ENCODE results near the gene WDR62. TPM values are rescaled to one million over a fixed set of nuclear protein-coding genes. Genes with fewer than 3 reads are reported as not detected.

Gene WDR62
- total RNA-seq, 4 donors from 2014 or later, result 2.4 to 5.8 TPM; not detected in 2

- Histone ChIP-seq H3K4me1 (no peaks in the 10 kb centered on the region), H3K9me3 (no peaks in the 10 kb centered on the region), H3K36me3 (no peaks in the 10 kb centered on the region), H3K4me3 (no peak overlapping the region), H3K27me3 (no peaks in the 10 kb centered on the region), H3K27ac (no peak overlapping the region)
- intact Hi-C loops (cut with DNase I; ENCODE audit: low total_unique reads), result no loop called here
- no peak for DNase-seq
- TF ChIP-seq POLR2A (IDR thresholded peaks at IDR 0.05), result no peak
- TF ChIP-seq, protein P1, sequence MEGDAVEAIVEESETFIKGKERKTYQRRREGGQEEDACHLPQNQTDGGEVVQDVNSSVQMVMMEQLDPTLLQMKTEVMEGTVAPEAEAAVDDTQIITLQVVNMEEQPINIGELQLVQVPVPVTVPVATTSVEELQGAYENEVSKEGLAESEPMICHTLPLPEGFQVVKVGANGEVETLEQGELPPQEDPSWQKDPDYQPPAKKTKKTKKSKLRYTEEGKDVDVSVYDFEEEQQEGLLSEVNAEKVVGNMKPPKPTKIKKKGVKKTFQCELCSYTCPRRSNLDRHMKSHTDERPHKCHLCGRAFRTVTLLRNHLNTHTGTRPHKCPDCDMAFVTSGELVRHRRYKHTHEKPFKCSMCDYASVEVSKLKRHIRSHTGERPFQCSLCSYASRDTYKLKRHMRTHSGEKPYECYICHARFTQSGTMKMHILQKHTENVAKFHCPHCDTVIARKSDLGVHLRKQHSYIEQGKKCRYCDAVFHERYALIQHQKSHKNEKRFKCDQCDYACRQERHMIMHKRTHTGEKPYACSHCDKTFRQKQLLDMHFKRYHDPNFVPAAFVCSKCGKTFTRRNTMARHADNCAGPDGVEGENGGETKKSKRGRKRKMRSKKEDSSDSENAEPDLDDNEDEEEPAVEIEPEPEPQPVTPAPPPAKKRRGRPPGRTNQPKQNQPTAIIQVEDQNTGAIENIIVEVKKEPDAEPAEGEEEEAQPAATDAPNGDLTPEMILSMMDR (IDR thresholded peaks at IDR 0.05), result no peak
Measured at GRCh38 chr19:36081385-36081784, 26.7 kb downstream of the WDR62 start.

DNA sequence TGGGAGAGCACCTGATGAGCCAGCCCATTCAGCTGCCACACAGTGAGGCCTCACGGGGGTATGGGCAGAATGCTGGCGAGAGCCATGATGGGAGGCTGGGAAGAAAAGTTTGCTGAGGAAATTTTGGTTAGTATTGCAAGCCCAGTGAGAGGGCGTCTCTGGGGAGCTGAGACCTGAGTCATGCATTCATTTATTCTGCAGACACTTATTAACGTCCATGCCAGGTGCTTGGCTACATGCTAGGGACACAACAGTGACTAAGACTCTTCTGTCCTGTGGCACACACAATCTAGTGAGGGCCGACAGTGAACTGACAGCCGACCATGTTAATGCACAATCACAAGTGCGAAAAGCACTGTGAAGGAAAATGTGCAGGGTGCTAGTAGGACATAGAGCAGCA lies 27.2 kb downstream of the WDR62 start:
- intact Hi-C loops (cut with DNase I; ENCODE audit: low total_unique reads), result no loop called here
- H3K4me3 ChIP-seq, result no peak overlapping the region
- H3K4me1 ChIP-seq, result no peaks in the 10 kb centered on the region

DNA sequence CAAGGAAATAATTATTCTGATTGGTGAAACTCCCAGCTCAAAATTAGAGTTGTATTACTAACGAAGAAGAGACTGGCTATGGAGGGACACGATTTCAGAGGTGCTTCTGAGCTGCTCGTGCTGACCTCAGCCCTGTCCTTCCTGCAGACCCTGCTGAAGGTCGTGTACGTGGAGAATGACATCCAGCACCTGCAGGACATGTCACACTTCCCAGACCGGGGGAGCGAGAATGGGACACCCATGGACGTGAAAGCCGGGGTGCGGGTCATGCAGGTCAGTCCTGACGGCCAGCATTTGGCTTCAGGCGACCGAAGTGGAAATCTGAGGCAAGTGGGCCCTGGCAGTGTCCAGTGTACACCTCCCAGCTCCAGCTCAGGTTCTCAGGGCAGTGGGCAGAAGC lies 28.2 kb downstream of the WDR62 start:
- TF ChIP-seq POLR2A (IDR thresholded peaks at IDR 0.05), result no peak
- TF ChIP-seq, protein P1 (IDR thresholded peaks at IDR 0.05), result no peak
- no peaks in the 10 kb centered on the region for H3K9me3 ChIP-seq
- no peaks in the 10 kb centered on the region for H3K4me1 ChIP-seq
- no peak overlapping the region for H3K4me3 ChIP-seq
- DNase-seq, result no peak
- H3K36me3 ChIP-seq, result no peaks in the 10 kb centered on the region
- no peak overlapping the region for H3K27ac ChIP-seq
- H3K27me3 ChIP-seq, result no peaks in the 10 kb centered on the region
- intact Hi-C loops (cut with DNase I; ENCODE audit: low total_unique reads), result no loop called here

More for the DNA sequence above, 27.2 kb downstream of the WDR62 start:
- Histone ChIP-seq H3K9me3 (no peaks in the 10 kb centered on the region), H3K27me3 (no peaks in the 10 kb centered on the region), H3K27ac (no peak overlapping the region), H3K36me3 (no peaks in the 10 kb centered on the region)
- DNase-seq, result no peak
- TF ChIP-seq POLR2A (IDR thresholded peaks at IDR 0.05), result no peak
- TF ChIP-seq, protein P1 (IDR thresholded peaks at IDR 0.05), result no peak

GRCh38 chr19:36084231-36085009 lies 29.7 kb downstream of the WDR62 start:
- intact Hi-C loops (cut with DNase I; ENCODE audit: low total_unique reads), result no loop called here
- H3K4me3 ChIP-seq, result no peak overlapping the region
- DNase-seq, result no peak

GRCh38 chr19:36086326-36086725 lies 31.6 kb downstream of the WDR62 start:
- H3K27me3 ChIP-seq, result no peaks in the 10 kb centered on the region
- H3K9me3 ChIP-seq, result no peaks in the 10 kb centered on the region
- intact Hi-C loops (cut with DNase I; ENCODE audit: low total_unique reads), result no loop called here
- TF ChIP-seq, protein P1 (IDR thresholded peaks at IDR 0.05), result no peak
- no peak for TF ChIP-seq POLR2A (IDR thresholded peaks at IDR 0.05)
- DNase-seq, result no peak
- H3K27ac ChIP-seq, result no peak overlapping the region
- no peaks in the 10 kb centered on the region for H3K36me3 ChIP-seq
- no peak overlapping the region for H3K4me3 ChIP-seq
- no peaks in the 10 kb centered on the region for H3K4me1 ChIP-seq

More at GRCh38 chr19:36084231-36085009, 29.7 kb downstream of the WDR62 start:
- TF ChIP-seq, protein P1 (IDR thresholded peaks at IDR 0.05), result no peak
- TF ChIP-seq POLR2A (IDR thresholded peaks at IDR 0.05), result no peak
- no peaks in the 10 kb centered on the region for H3K4me1 ChIP-seq
- no peaks in the 10 kb centered on the region for H3K9me3 ChIP-seq
- no peak overlapping the region for H3K27ac ChIP-seq
- H3K27me3 ChIP-seq, result no peaks in the 10 kb centered on the region
- no peaks in the 10 kb centered on the region for H3K36me3 ChIP-seq
